ENCODE results near the gene FSIP1. TPM values are rescaled to one million over a fixed set of nuclear protein-coding genes. Genes with fewer than 3 reads are reported as not detected.

FSIP1 gene
- total and polyA plus RNA-seq, 9 of the 15 experiments (the other 6 are each of a cell fraction or from before 2014, with no cell fraction given) = 0.07 to 0.51 (median 0.29) TPM

- TF ChIP-seq THRB (CRISPR knock-in tag; conservative IDR thresholded peaks at IDR 0.05) = no peak
- TF ChIP-seq RNF2 (IDR thresholded peaks at IDR 0.05) = no peak
- TF ChIP-seq KDM1A (IDR thresholded peaks at IDR 0.05) = peak; percentile 31 to 50; a peak in 3 of 4 replicates
- TF ChIP-seq NR2C2 (CRISPR knock-in tag; IDR thresholded peaks at IDR 0.05) = no peak
- TF ChIP-seq NR2C2 (tag; IDR thresholded peaks at IDR 0.05) = 0 out of 2 replicates have a peak, but pooled peaks have one; percentile 12
- TF ChIP-seq FOSL1 (tag; conservative IDR thresholded peaks at IDR 0.05) = peak; percentile 22; the same call in 1 of the 2 replicates
- no peak for TF ChIP-seq PTTG1 (tag; IDR thresholded peaks at IDR 0.05; ENCODE audit: low read depth)
Measured at GRCh38 chr15:39803016-39803415, 20.4 kb upstream of the FSIP1 start (continued).

- no TSS peak for BruUV-seq (replicated peaks)
- peaks cover 25 to 32% of the 10 kb centered on the region in 2 experiments for H3K27me3 ChIP-seq (ENCODE audit: control insufficient read depth in 2 of 2, insufficient read depth in 2 of 2, low read length in 2 of 2)
- H2AFZ ChIP-seq (ENCODE audit: low read depth, low read length) = no peak overlapping the region
- H3K36me3 ChIP-seq (ENCODE audit: control insufficient read depth, insufficient read depth, low read length) = no peaks in the 10 kb centered on the region
- H3K4me1 ChIP-seq (replicated peaks in 1 of 2; ENCODE audit: control insufficient read depth in 2 of 2, insufficient read depth in 2 of 2, low read length in 2 of 2) = no peaks in the 10 kb centered on the region
- intact Hi-C loops (cut with micrococcal nuclease) = loop anchor here (1.0 kb wide), 2 partner anchors 74 to 124 kb away; no protein-coding TSS in a partner anchor
- H3K4me2 ChIP-seq (ENCODE audit: insufficient read depth, low read length) = no peak overlapping the region
- H3K4me3 ChIP-seq = no peak overlapping the region
- in situ Hi-C loops (cut with MboI) = no loop called here
- no peak overlapping the region for H3K27ac ChIP-seq (ENCODE audit: extremely low read depth, low read depth, low read length)
- DNase-seq (ENCODE audit: extremely low read depth in 1 of 4, low spot score in 3 of 4) (peak; percentile 51 to 57 (median 52)), ATAC-seq (peak; percentile 94), FAIRE-seq (peak; percentile 92)
- 0 out of 2 replicates have a peak, but pooled peaks cover 2% of the 10 kb centered on the region for H4K20me1 ChIP-seq (replicated peaks; ENCODE audit: control insufficient read depth, insufficient read depth, low read length)
- 12% methylated on average over 19 of the region's 19 CpGs for WGBS (ENCODE audit: insufficient coverage, low coverage, missing lambda C conversion rate)
- no peaks in the 10 kb centered on the region for H3K9me3 ChIP-seq (replicated peaks; ENCODE audit: control insufficient read depth, insufficient read depth, low read depth, low read length)
- no peaks in the 10 kb centered on the region for H3K79me2 ChIP-seq (ENCODE audit: control insufficient read depth, insufficient read depth, low read length)
- ChIA-PET CTCF (ENCODE audit: low intra/inter-chr PET ratio) (interaction anchor here (0.5 to 1.1 kb wide), 2 partner anchors 73 to 192 kb away, joined by 4 read pairs; no protein-coding TSS in a partner anchor), POLR2A (no interaction called here)
- H3K9me1 ChIP-seq (ENCODE audit: control insufficient read depth, insufficient read depth, low read length) = no peaks in the 10 kb centered on the region
- no peak overlapping the region for H3K9ac ChIP-seq (ENCODE audit: insufficient read depth in 1 of 2, low read depth in 2 of 2, low read length in 2 of 2)
- TF ChIP-seq REST (IDR thresholded peaks at IDR 0.05; ENCODE audit: borderline replicate concordance) = peak; percentile 62
- no peak for TF ChIP-seq REST (CRISPR knock-in tag; IDR thresholded peaks at IDR 0.05; ENCODE audit: low read depth)
- TF ChIP-seq CXXC5 (CRISPR knock-in tag; IDR thresholded peaks at IDR 0.05) = 0 out of 2 replicates have a peak, but pooled peaks have one; percentile 10
- no peak for TF ChIP-seq NFE2L1 (tag; IDR thresholded peaks at IDR 0.05; ENCODE audit: borderline replicate concordance, low read depth)
Measured at GRCh38 chr15:39801641-39802309, 19.1 kb upstream of the FSIP1 start.

All from K562 (cell line).